MM.1S (cell line): Measurements from ENCODE around the gene DDIT4.

Source experiments
- DNase-seq: peaks from one replicate; pipeline ENCODE4 v3.0.0-alpha.2; 2015
- H2AFZ ChIP-seq: fragments of 300-600 bp; sonication (generic); 2 replicates; pipeline ENCODE4 v1.6.0; 2016; ENCODE audit warnings: antibody characterized with exemption, low read length
- H3F3A ChIP-seq: fragments of 300-600 bp; sonication (generic); 2 replicates; pipeline ENCODE4 v1.6.1; 2016; ENCODE audit warnings: mild to moderate bottlenecking, antibody characterized with exemption, low read length, moderate library complexity, mixed read lengths; ENCODE audit not compliant: insufficient read depth
- H3K27ac ChIP-seq: fragments of 300-600 bp; sonication (generic); 2 replicates; pipeline ENCODE4 v1.5.1; 2016; ENCODE audit warnings: mild to moderate bottlenecking, low read length
- H3K27me3 ChIP-seq: fragments of 300-600 bp; sonication (generic); replicated peaks from 2 replicates; pipeline ENCODE4 v1.6.0; 2016; ENCODE audit warnings: low read length; ENCODE audit not compliant: insufficient read depth
- H3K36me3 ChIP-seq: fragments of 300-600 bp; sonication (generic); replicated peaks from 2 replicates; pipeline ENCODE4 v1.6.1; 2016; ENCODE audit warnings: mild to moderate bottlenecking, low read length, mixed read lengths; ENCODE audit not compliant: insufficient read depth
- H3K4me1 ChIP-seq: fragments of 300-600 bp; sonication (generic); 2 replicates; pipeline ENCODE4 v1.6.1; 2016; ENCODE audit warnings: low read length, mixed read lengths
- H3K4me2 ChIP-seq: fragments of 300-600 bp; sonication (generic); 2 replicates; pipeline ENCODE4 v1.6.0; 2016; ENCODE audit warnings: low read depth, low read length
- H3K4me3 ChIP-seq: fragments of 300-600 bp; sonication (generic); 2 replicates; pipeline ENCODE4 v1.5.1; 2016; ENCODE audit warnings: low read length, mixed read lengths
- H3K79me2 ChIP-seq: fragments of 300-600 bp; sonication (generic); 2 replicates; pipeline ENCODE4 v1.6.1; 2016; ENCODE audit warnings: mixed run types, low read length, mixed read lengths
- H3K9ac ChIP-seq: fragments of 300-600 bp; sonication (generic); 2 replicates; pipeline ENCODE4 v1.6.1; 2016; ENCODE audit warnings: low read length, mixed read lengths
- H3K9me2 ChIP-seq: fragments of 300-600 bp; sonication (generic); replicated peaks from 2 replicates; pipeline ENCODE4 v1.6.1; 2016; ENCODE audit warnings: mild to moderate bottlenecking, low read length, mixed read lengths; ENCODE audit not compliant: insufficient read depth
- H3K9me3 ChIP-seq: fragments of 300-600 bp; sonication (generic); replicated peaks from 2 replicates; pipeline ENCODE4 v1.6.1; 2016; ENCODE audit warnings: mild to moderate bottlenecking, low read length, mixed read lengths; ENCODE audit not compliant: insufficient read depth
- H4K20me1 ChIP-seq: fragments of 300-600 bp; sonication (generic); 2 replicates; pipeline ENCODE4 v1.6.1; 2016; ENCODE audit warnings: mild to moderate bottlenecking, low read length, moderate library complexity, mixed read lengths; ENCODE audit not compliant: insufficient read depth
- CTCF ChIP-seq: fragments of 300-600 bp; sonication (generic); IDR thresholded peaks from 2 replicates; pipeline ENCODE4 v1.5.1; 2016; ENCODE audit warnings: antibody characterized with exemption, low read length, mixed read lengths
- EZH2 ChIP-seq: fragments of 300-600 bp; sonication (generic); optimal IDR thresholded peaks from 2 replicates; pipeline ENCODE3; 2017; ENCODE audit warnings: low read depth, mild to moderate bottlenecking, antibody characterized with exemption, low read length, mixed read lengths
- EZH2phosphoT487 ChIP-seq: fragments of 300-600 bp; sonication (generic); IDR thresholded peaks from 2 replicates; pipeline ENCODE4 v1.6.1; 2018; ENCODE audit warnings: antibody characterized with exemption, low read length

Gene DDIT4

GRCh38 chr10:72283131-72283530, 9.4 kb downstream of the DDIT4 start:
- no peaks in the 10 kb centered on the region for H3K9me3 ChIP-seq
- H3K79me2 ChIP-seq: no peaks in the 10 kb centered on the region
- H3K36me3 ChIP-seq: no peaks in the 10 kb centered on the region
- no peak for DNase-seq
- H3K4me2 ChIP-seq: no peak overlapping the region
- no peaks in the 10 kb centered on the region for H3K9me2 ChIP-seq
- H2AFZ ChIP-seq: no peak overlapping the region
- no peak overlapping the region for H3K4me3 ChIP-seq
- no peak for TF ChIP-seq EZH2phosphoT487
- TF ChIP-seq CTCF: no peak
- TF ChIP-seq EZH2: no peak
- no peaks in the 10 kb centered on the region for H4K20me1 ChIP-seq
- H3F3A ChIP-seq: no peaks in the 10 kb centered on the region
- no peaks in the 10 kb centered on the region for H3K27me3 ChIP-seq
- H3K9ac ChIP-seq: no peak overlapping the region
- 0 out of 2 replicates have a peak, but pooled peaks cover 8% of the 10 kb centered on the region for H3K4me1 ChIP-seq
- H3K27ac ChIP-seq: no peak overlapping the region

DNA sequence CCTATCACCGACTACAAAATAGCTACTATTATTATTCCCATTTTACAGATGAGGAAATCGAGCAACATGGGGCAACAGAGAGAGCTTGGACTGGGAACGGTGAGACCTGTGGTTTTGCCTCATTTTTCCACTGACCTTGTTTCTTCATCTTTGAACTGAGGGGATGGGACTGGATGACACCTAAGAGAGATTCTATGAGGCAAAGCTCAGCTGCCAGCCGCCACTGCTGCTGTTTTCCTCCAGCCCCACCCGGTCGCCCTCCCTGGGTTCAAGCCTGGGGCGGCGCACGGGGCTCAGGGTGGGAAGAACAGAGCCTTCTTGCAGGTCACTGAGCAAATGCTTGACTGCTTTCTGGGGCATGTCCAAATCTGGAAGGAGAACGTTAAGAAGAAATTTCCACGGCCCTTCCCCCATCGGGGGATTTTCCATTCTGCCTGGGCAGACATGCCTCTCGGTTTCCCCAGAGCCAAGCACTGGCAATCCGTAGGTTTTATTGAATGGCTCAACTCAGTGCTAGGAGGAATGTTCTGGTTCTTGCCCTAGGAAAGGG, 12.3 kb downstream of the DDIT4 start:
- H3K9ac ChIP-seq: no peak overlapping the region
- H3K36me3 ChIP-seq: no peaks in the 10 kb centered on the region
- H3K79me2 ChIP-seq: no peaks in the 10 kb centered on the region
- H3K4me2 ChIP-seq: no peak overlapping the region
- no peaks in the 10 kb centered on the region for H3F3A ChIP-seq
- no peak for DNase-seq
- H3K4me1 ChIP-seq: 0 out of 2 replicates have a peak, but pooled peaks cover 8% of the 10 kb centered on the region
- H4K20me1 ChIP-seq: no peaks in the 10 kb centered on the region
- H3K27me3 ChIP-seq: no peaks in the 10 kb centered on the region
- TF ChIP-seq CTCF: no peak
- TF ChIP-seq EZH2phosphoT487: no peak
- no peak for TF ChIP-seq EZH2
- H2AFZ ChIP-seq: no peak overlapping the region
- no peak overlapping the region for H3K27ac ChIP-seq
- H3K9me2 ChIP-seq: no peaks in the 10 kb centered on the region
- H3K9me3 ChIP-seq: no peaks in the 10 kb centered on the region
- no peak overlapping the region for H3K4me3 ChIP-seq

- H3K9ac ChIP-seq: no peak overlapping the region
- H2AFZ ChIP-seq: no peak overlapping the region
Measured at GRCh38 chr10:72291019-72291532, 17.4 kb downstream of the DDIT4 start.

More at GRCh38 chr10:72291019-72291532, 17.4 kb downstream of the DDIT4 start:
- Histone ChIP-seq H3K4me2 (no peak overlapping the region), H3K79me2 (no peaks in the 10 kb centered on the region), H3K27me3 (no peaks in the 10 kb centered on the region), H3F3A (no peaks in the 10 kb centered on the region), H3K4me1 (no peaks in the 10 kb centered on the region), H3K9me3 (no peaks in the 10 kb centered on the region), H3K27ac (no peak overlapping the region), H4K20me1 (no peaks in the 10 kb centered on the region), H3K36me3 (no peaks in the 10 kb centered on the region), H3K9me2 (no peaks in the 10 kb centered on the region), H3K4me3 (no peak overlapping the region)
- no peak for DNase-seq
- TF ChIP-seq EZH2 (no peak), EZH2phosphoT487 (no peak), CTCF (no peak)
